ENCODE measurements around the gene KRTAP19-8. TPM values are rescaled to one million over a fixed set of nuclear protein-coding genes. Genes with fewer than 3 reads are reported as not detected.
A peak's percentile ranks its signal among the peaks of the same experiment; 100 is the strongest.

The KRTAP19-8 gene
- total RNA-seq, result not detected in 2 replicates
- polyA plus RNA-seq, result not detected in 2 replicates

GRCh38 chr21:31038376-31038775 lies at the start of gene KRTAP19-8:
Gene KRTAP19-8 (minus strand): TSS chr21:31038476. CDS start chr21:31038443, 33 bp downstream.
- no peaks in the 10 kb centered on the region for H3K9me3 ChIP-seq (ENCODE audit: low read depth)
- DNase-seq (ENCODE audit: low read depth in 1 of 2, low spot score in 1 of 2), result no peak
- no peak within 1 kb of the TSS for H3K27ac ChIP-seq
- H3K36me3 ChIP-seq, result no peaks in the 10 kb centered on the region
- no peaks in the 10 kb centered on the region for H3K27me3 ChIP-seq
- H3K4me1 ChIP-seq (ENCODE audit: low read depth), result no peaks in the 10 kb centered on the region
- TF ChIP-seq CTCF (IDR thresholded peaks at IDR 0.05; ENCODE audit: low read depth, low read length), result no peak
- no peak within 1 kb of the TSS for H3K4me3 ChIP-seq

- no peaks in the 10 kb centered on the region for H3K9me3 ChIP-seq (ENCODE audit: low read depth)
- H3K4me3 ChIP-seq, result no peak overlapping the region
- DNase-seq (ENCODE audit: low read depth in 1 of 2, low spot score in 1 of 2), result no peak
- no peak for TF ChIP-seq CTCF (IDR thresholded peaks at IDR 0.05; ENCODE audit: low read depth, low read length)
- H3K27me3 ChIP-seq, result no peaks in the 10 kb centered on the region
- no peaks in the 10 kb centered on the region for H3K36me3 ChIP-seq
- H3K4me1 ChIP-seq (ENCODE audit: low read depth), result no peaks in the 10 kb centered on the region
- no peak overlapping the region for H3K27ac ChIP-seq
Observed at GRCh38 chr21:31087639-31088473, 49.6 kb upstream of the KRTAP19-8 start.

GRCh38 chr21:31084689-31085088 lies 46.4 kb upstream of the KRTAP19-8 start:
- H3K9me3 ChIP-seq (ENCODE audit: low read depth), result no peaks in the 10 kb centered on the region
- H3K4me3 ChIP-seq, result no peak overlapping the region
- no peaks in the 10 kb centered on the region for H3K36me3 ChIP-seq
- no peak overlapping the region for H3K27ac ChIP-seq
- no peak for DNase-seq (ENCODE audit: low read depth in 1 of 2, low spot score in 1 of 2)
- TF ChIP-seq CTCF (IDR thresholded peaks at IDR 0.05; ENCODE audit: low read depth, low read length), result no peak
- no peaks in the 10 kb centered on the region for H3K4me1 ChIP-seq (ENCODE audit: low read depth)
- H3K27me3 ChIP-seq, result no peaks in the 10 kb centered on the region

- no peak overlapping the region for H3K4me3 ChIP-seq
- peak in 1 of 2 donors; percentile 53 for DNase-seq (ENCODE audit: low read depth in 1 of 2, low spot score in 1 of 2)
- H3K9me3 ChIP-seq (ENCODE audit: low read depth), result no peaks in the 10 kb centered on the region
- H3K27me3 ChIP-seq, result no peaks in the 10 kb centered on the region
- no peaks in the 10 kb centered on the region for H3K4me1 ChIP-seq (ENCODE audit: low read depth)
- no peak for TF ChIP-seq CTCF (IDR thresholded peaks at IDR 0.05; ENCODE audit: low read depth, low read length)
- H3K27ac ChIP-seq, result no peak overlapping the region
- H3K36me3 ChIP-seq, result no peaks in the 10 kb centered on the region
Observed at GRCh38 chr21:31078796-31079195, 40.5 kb upstream of the KRTAP19-8 start.

GRCh38 chr21:31078216-31078615 lies 39.9 kb upstream of the KRTAP19-8 start:
- no peak overlapping the region for H3K27ac ChIP-seq
- no peaks in the 10 kb centered on the region for H3K4me1 ChIP-seq (ENCODE audit: low read depth)
- TF ChIP-seq CTCF (IDR thresholded peaks at IDR 0.05; ENCODE audit: low read depth, low read length), result no peak
- H3K4me3 ChIP-seq, result no peak overlapping the region
- H3K36me3 ChIP-seq, result no peaks in the 10 kb centered on the region
- no peak for DNase-seq (ENCODE audit: low read depth in 1 of 2, low spot score in 1 of 2)
- no peaks in the 10 kb centered on the region for H3K9me3 ChIP-seq (ENCODE audit: low read depth)
- H3K27me3 ChIP-seq, result no peaks in the 10 kb centered on the region
